Activated gamma-delta T cell treated with Interleukin-2 at 50 U/mL for 16 hours (primary cell): ENCODE measurements around the gene RHOJ.
"Not testable (repeated sequence)": the region's sequence is repeated elsewhere in the genome, so short reads cannot be mapped to it uniquely, and the experiment has no call there.

Experiments used
- DNase-seq: peaks from one replicate; pipeline ENCODE4 v3.0.0-alpha.2; 2020

The RHOJ gene

GRCh38 chr14:63204407-63205043, at the start of gene RHOJ:
RHOJ (plus strand) TSS chr14:63204443; CDS start chr14:63204870, 427 bp downstream.
- no peak for DNase-seq

GRCh38 chr14:63155511-63156185, 48.6 kb upstream of the RHOJ start:
- DNase-seq, result no peak

- no peak for DNase-seq
These were observed 47.0 kb upstream of the RHOJ start for GRCh38 chr14:63157195-63157594.

GRCh38 chr14:63163306-63163705, 40.9 kb upstream of the RHOJ start:
- no peak for DNase-seq

GRCh38 chr14:63164108-63164683, 40.0 kb upstream of the RHOJ start:
- no peak for DNase-seq

- DNase-seq, result not testable (repeated sequence)
These were observed 39.0 kb upstream of the RHOJ start for GRCh38 chr14:63165267-63165666.

- DNase-seq, result no peak
These were observed 37.2 kb upstream of the RHOJ start for GRCh38 chr14:63167044-63167443.

- DNase-seq, result no peak
These were observed 29.5 kb upstream of the RHOJ start for GRCh38 chr14:63174760-63175191.

- DNase-seq, result no peak
These were observed 28.7 kb upstream of the RHOJ start for GRCh38 chr14:63175531-63175930.

GRCh38 chr14:63178912-63179311, 25.3 kb upstream of the RHOJ start:
- no peak for DNase-seq

- no peak for DNase-seq
These were observed 24.9 kb upstream of the RHOJ start for GRCh38 chr14:63179383-63179782.

- no peak for DNase-seq
These were observed 24.2 kb upstream of the RHOJ start for GRCh38 chr14:63180011-63180410.

GRCh38 chr14:63182968-63183367, 21.3 kb upstream of the RHOJ start:
- no peak for DNase-seq

- no peak for DNase-seq
These were observed 17.8 kb upstream of the RHOJ start for GRCh38 chr14:63186453-63186852.

- no peak for DNase-seq
These were observed 13.0 kb upstream of the RHOJ start for GRCh38 chr14:63191211-63191610.

- DNase-seq, result no peak
These were observed 12.2 kb upstream of the RHOJ start for GRCh38 chr14:63192085-63192484.

GRCh38 chr14:63193236-63193635, 11.0 kb upstream of the RHOJ start:
- no peak for DNase-seq

- DNase-seq, result no peak
These were observed 4.1 kb upstream of the RHOJ start for GRCh38 chr14:63200035-63200740.

- DNase-seq, result no peak
These were observed 3.5 kb upstream of the RHOJ start for GRCh38 chr14:63200767-63201166.

- no peak for DNase-seq
These were observed 1.2 kb upstream of the RHOJ start for GRCh38 chr14:63203015-63203414.

- no peak for DNase-seq
These were observed 431 bp upstream of the RHOJ start for GRCh38 chr14:63203618-63204406.

- no peak for DNase-seq
These were observed 867 bp downstream of the RHOJ start for GRCh38 chr14:63205044-63205575.

GRCh38 chr14:63205866-63206265, 1.6 kb downstream of the RHOJ start:
- no peak for DNase-seq
